Measurements from ENCODE around the gene TNS2.

DNA sequence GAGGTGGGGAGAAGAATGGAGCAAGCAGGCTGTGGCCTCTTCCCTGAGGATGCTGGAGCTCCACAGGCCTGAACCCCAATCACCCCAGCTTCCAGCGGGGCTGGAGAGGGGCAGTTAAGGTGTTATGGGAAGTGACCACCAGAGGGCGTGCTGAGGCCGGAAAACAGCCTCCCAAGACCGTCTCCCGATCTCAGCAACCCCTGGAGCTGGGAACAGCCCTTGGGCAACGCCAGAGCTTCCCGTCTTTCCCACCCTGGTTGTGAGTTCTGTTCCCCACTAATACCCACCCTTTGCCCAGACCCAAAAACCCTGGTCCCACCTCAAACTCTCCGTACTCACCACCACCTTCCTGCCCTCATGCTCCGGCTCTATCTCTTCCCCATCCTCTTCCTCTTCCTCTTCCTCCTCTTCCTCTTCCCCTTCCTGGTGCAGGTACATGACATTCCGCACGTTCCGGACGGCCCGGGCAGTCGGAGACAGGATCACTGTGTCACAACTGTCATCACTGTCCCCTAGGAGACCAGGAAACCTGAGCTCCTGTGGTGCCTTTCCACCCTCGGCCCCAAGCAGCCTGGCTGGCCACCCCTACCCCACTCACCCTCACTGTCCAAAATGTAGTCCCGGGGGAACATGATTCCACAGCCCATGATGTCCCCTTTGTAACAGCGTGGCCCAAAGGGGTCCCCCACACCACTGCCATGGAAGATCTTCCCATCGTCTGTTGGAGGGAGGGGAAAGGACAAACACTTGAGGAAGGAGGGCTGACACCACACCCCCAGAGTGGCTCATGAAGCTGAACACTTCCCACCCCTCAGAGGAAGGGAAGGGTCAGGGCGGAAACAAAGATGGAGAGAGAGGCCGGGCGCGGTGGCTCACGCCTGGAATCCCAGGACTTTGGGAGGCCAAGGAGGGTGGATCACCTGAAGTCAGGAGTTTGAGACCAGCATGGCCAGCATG is 16.4 kb downstream of the TNS2 start:
- TF ChIP-seq, protein P1, sequence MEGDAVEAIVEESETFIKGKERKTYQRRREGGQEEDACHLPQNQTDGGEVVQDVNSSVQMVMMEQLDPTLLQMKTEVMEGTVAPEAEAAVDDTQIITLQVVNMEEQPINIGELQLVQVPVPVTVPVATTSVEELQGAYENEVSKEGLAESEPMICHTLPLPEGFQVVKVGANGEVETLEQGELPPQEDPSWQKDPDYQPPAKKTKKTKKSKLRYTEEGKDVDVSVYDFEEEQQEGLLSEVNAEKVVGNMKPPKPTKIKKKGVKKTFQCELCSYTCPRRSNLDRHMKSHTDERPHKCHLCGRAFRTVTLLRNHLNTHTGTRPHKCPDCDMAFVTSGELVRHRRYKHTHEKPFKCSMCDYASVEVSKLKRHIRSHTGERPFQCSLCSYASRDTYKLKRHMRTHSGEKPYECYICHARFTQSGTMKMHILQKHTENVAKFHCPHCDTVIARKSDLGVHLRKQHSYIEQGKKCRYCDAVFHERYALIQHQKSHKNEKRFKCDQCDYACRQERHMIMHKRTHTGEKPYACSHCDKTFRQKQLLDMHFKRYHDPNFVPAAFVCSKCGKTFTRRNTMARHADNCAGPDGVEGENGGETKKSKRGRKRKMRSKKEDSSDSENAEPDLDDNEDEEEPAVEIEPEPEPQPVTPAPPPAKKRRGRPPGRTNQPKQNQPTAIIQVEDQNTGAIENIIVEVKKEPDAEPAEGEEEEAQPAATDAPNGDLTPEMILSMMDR (IDR thresholded peaks at IDR 0.05) = peak; percentile 87
- no peak for TF ChIP-seq EZH2 (IDR thresholded peaks at IDR 0.05; ENCODE audit: borderline replicate concordance, insufficient read depth, low read depth, low read length, poor library complexity, severe bottlenecking)
